Stimulated activated CD8-positive, alpha-beta memory T cell treated with anti-CD3 and anti-CD28 coated beads, Interleukin-12 subunit alpha, Interleukin-12 subunit beta, amount 100 ng/mL, for 1 hour (primary cell): Measurements from ENCODE around the gene CCNI2.

Experiments used
- DNase-seq: peaks from one replicate; pipeline ENCODE4 v3.0.0-alpha.2; 2020; ENCODE audit warnings: low read depth

The CCNI2 gene

GRCh38 chr5:132765311-132766019, 18.2 kb downstream of the CCNI2 start:
- no peak for DNase-seq

GRCh38 chr5:132766020-132766805, 19.0 kb downstream of the CCNI2 start:
- no peak for DNase-seq

- no peak for DNase-seq
Measured at GRCh38 chr5:132766806-132767055, 19.5 kb downstream of the CCNI2 start.

GRCh38 chr5:132767150-132767549, 19.9 kb downstream of the CCNI2 start:
- no peak for DNase-seq

GRCh38 chr5:132768485-132768868, 21.3 kb downstream of the CCNI2 start:
- DNase-seq: no peak

- no peak for DNase-seq
Measured at GRCh38 chr5:132770476-132771159, 23.4 kb downstream of the CCNI2 start.

- DNase-seq: no peak
Measured at GRCh38 chr5:132771503-132771998, 24.3 kb downstream of the CCNI2 start.

- DNase-seq: no peak
Measured at GRCh38 chr5:132772291-132773070, 25.3 kb downstream of the CCNI2 start.

- DNase-seq: no peak
Measured at GRCh38 chr5:132773114-132773513, 25.9 kb downstream of the CCNI2 start.

GRCh38 chr5:132773601-132774355, 26.6 kb downstream of the CCNI2 start:
- DNase-seq: no peak

- DNase-seq: no peak
Measured at GRCh38 chr5:132774406-132774805, 27.2 kb downstream of the CCNI2 start.

GRCh38 chr5:132774896-132775295, 27.7 kb downstream of the CCNI2 start:
- no peak for DNase-seq

GRCh38 chr5:132775476-132775961, 28.3 kb downstream of the CCNI2 start:
- DNase-seq: no peak

- no peak for DNase-seq
Measured at GRCh38 chr5:132776131-132776937, 29.1 kb downstream of the CCNI2 start.

GRCh38 chr5:132776938-132777208, 29.6 kb downstream of the CCNI2 start:
- no peak for DNase-seq

- DNase-seq: no peak
Measured at GRCh38 chr5:132777209-132778069, 30.2 kb downstream of the CCNI2 start, which contains the start of gene SEPTIN8. TSS of gene SEPTIN8 (minus strand) at chr5:132777239. CDS start at chr5:132777137, 102 bp downstream.

- DNase-seq: no peak
Measured at GRCh38 chr5:132778129-132778528, 30.9 kb downstream of the CCNI2 start.

GRCh38 chr5:132778856-132779255, 31.6 kb downstream of the CCNI2 start:
- no peak for DNase-seq

GRCh38 chr5:132779961-132780360, 32.7 kb downstream of the CCNI2 start:
- DNase-seq: no peak

- no peak for DNase-seq
Measured at GRCh38 chr5:132780577-132780976, 33.4 kb downstream of the CCNI2 start.
